PC-9 (cell line): ENCODE measurements around the gene HINT1. TPM values are rescaled to one million over a fixed set of nuclear protein-coding genes. Genes with fewer than 3 reads are reported as not detected.

Experiments used
- BruUV-seq: library from RNA; stranded (reverse); fragments of 400-500 nt; replicated peaks from 2 replicates; lab custom pipeline; 2021; lab: Mats Ljungman, UMichigan
- CTCF ChIA-PET: fragments of 300-600 bp; sonication (Branson Sonifier 250); formaldehyde crosslinking; loops from one replicate; lab custom pipeline; 2022; ENCODE audit warnings: antibody characterized with exemption; lab: Charles Lee
- POLR2A ChIA-PET: fragments of 300-600 bp; sonication (Branson Sonifier 250); formaldehyde crosslinking; loops from one replicate; lab custom pipeline; 2022; ENCODE audit warnings: antibody characterized with exemption; ENCODE audit not compliant: unreplicated experiment; lab: Charles Lee
- DNase-seq, 2 experiments: peaks; one replicate each; pipeline versions ENCODE4 v3.0.0 to v3.0.0-alpha.2; 2015 to 2022; ENCODE audit warnings: mixed read lengths in 1 of 2
- H2AFZ ChIP-seq: fragments of 200-600 bp; sonication (generic); 2 replicates; pipeline ENCODE4 v1.8.1; 2017; ENCODE audit warnings: antibody characterized with exemption
- H3F3A ChIP-seq: fragments of 200-600 bp; sonication (generic); 2 replicates; pipeline ENCODE4 v1.8.1; 2017; ENCODE audit warnings: antibody characterized with exemption, mild to moderate bottlenecking, low read depth; ENCODE audit not compliant: insufficient read depth
- H3K27ac ChIP-seq: fragments of 200-600 bp; sonication (generic); 2 replicates; pipeline ENCODE4 v1.6.1; 2016; ENCODE audit warnings: mixed run types
- H3K27me3 ChIP-seq: fragments of 200-600 bp; sonication (generic); 2 replicates; pipeline ENCODE4 v1.6.1; 2016; ENCODE audit warnings: low read depth, mixed run types; ENCODE audit not compliant: insufficient read depth
- H3K36me3 ChIP-seq: fragments of 200-600 bp; sonication (generic); 2 replicates; pipeline ENCODE4 v1.6.1; 2016; ENCODE audit warnings: low read depth, mixed run types
- H3K4me1 ChIP-seq: fragments of 200-600 bp; sonication (generic); replicated peaks from 2 replicates; pipeline ENCODE4 v1.6.1; 2016; ENCODE audit warnings: mixed run types; ENCODE audit not compliant: insufficient read depth
- H3K4me2 ChIP-seq: fragments of 200-600 bp; sonication (generic); 2 replicates; pipeline ENCODE4 v1.6.1; 2017; ENCODE audit warnings: mixed run types
- H3K4me3 ChIP-seq: fragments of 200-600 bp; sonication (generic); 2 replicates; pipeline ENCODE4 v1.6.1; 2016; ENCODE audit warnings: mixed run types
- H3K79me2 ChIP-seq: fragments of 200-600 bp; sonication (generic); 2 replicates; pipeline ENCODE4 v1.6.1; 2017; ENCODE audit warnings: low read depth, mixed run types
- H3K9me2 ChIP-seq: fragments of 200-600 bp; sonication (generic); 2 replicates; pipeline ENCODE4 v1.8.1; 2017; ENCODE audit warnings: mild to moderate bottlenecking; ENCODE audit not compliant: insufficient read depth
- H3K9me3 ChIP-seq: fragments of 200-600 bp; sonication (generic); 2 replicates; pipeline ENCODE4 v1.8.1; 2016; ENCODE audit warnings: low read depth; ENCODE audit not compliant: insufficient read depth
- H4K20me1 ChIP-seq: fragments of 200-600 bp; sonication (generic); 2 replicates; pipeline ENCODE4 v1.8.1; 2017; ENCODE audit not compliant: insufficient read depth
- EZH2 ChIP-seq: fragments of 200-600 bp; sonication (generic); IDR thresholded peaks from 2 replicates; pipeline ENCODE4 v1.8.0; 2017; ENCODE audit warnings: antibody characterized with exemption, low read depth
- intact Hi-C: fragments of 100-400 bp; cut with micrococcal nuclease; formaldehyde crosslinking; loops from one replicate; pipeline ENCODE4 v1.10.0; 2022; ENCODE audit not compliant: unreplicated experiment
- total RNA-seq: library from RNA; stranded (reverse); gene quantifications from 2 replicates; pipeline ENCODE4 v1.2.3, GENCODE V29; 2021
- TF ChIP-seq, protein P1 (sequence below): fragments of 200-600 bp; sonication (generic); conservative IDR thresholded peaks from 2 replicates; pipeline ENCODE4 v1.6.1; 2017; ENCODE audit warnings: mixed run types, antibody characterized with exemption, mild to moderate bottlenecking, moderate library complexity

Gene HINT1
- total RNA-seq, 1 experiment from 2014 or later = 262 TPM

- Histone ChIP-seq H3K4me2 (no peak overlapping the region), H3K9me2 (no peaks in the 10 kb centered on the region; the same call in 1 of the 2 replicates), H3K27me3 (no peaks in the 10 kb centered on the region), H4K20me1 (no peaks in the 10 kb centered on the region), H3K27ac (no peak overlapping the region), H3K36me3 (no peaks in the 10 kb centered on the region), H2AFZ (no peak overlapping the region), H3K4me1 (no peaks in the 10 kb centered on the region), H3K9me3 (0 out of 2 replicates have a peak, but pooled peaks cover 2% of the 10 kb centered on the region), H3F3A (no peaks in the 10 kb centered on the region), H3K79me2 (no peaks in the 10 kb centered on the region), H3K4me3 (no peak overlapping the region)
- TF ChIP-seq, protein P1, sequence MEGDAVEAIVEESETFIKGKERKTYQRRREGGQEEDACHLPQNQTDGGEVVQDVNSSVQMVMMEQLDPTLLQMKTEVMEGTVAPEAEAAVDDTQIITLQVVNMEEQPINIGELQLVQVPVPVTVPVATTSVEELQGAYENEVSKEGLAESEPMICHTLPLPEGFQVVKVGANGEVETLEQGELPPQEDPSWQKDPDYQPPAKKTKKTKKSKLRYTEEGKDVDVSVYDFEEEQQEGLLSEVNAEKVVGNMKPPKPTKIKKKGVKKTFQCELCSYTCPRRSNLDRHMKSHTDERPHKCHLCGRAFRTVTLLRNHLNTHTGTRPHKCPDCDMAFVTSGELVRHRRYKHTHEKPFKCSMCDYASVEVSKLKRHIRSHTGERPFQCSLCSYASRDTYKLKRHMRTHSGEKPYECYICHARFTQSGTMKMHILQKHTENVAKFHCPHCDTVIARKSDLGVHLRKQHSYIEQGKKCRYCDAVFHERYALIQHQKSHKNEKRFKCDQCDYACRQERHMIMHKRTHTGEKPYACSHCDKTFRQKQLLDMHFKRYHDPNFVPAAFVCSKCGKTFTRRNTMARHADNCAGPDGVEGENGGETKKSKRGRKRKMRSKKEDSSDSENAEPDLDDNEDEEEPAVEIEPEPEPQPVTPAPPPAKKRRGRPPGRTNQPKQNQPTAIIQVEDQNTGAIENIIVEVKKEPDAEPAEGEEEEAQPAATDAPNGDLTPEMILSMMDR = peak; percentile 5; the same call in 1 of the 2 replicates
- TF ChIP-seq EZH2 = no peak
- ChIA-PET CTCF (no interaction called here), POLR2A (no interaction called here)
- no peak for DNase-seq
- BruUV-seq = no TSS peak
- intact Hi-C loops = loop anchor here (1.0 to 5.0 kb wide), 4 partner anchors 307 to 1339 kb away; partner anchors contain the start of gene CHSY3
Measured at GRCh38 chr5:131110256-131110594, 54.8 kb downstream of the HINT1 start.

- H2AFZ ChIP-seq = no peak overlapping the region
- peak in 1 of 2 experiments; percentile 11 for DNase-seq
- H3K4me1 ChIP-seq = no peaks in the 10 kb centered on the region
- no peaks in the 10 kb centered on the region for H4K20me1 ChIP-seq
- TF ChIP-seq, protein P1 = peak; percentile 86
- TF ChIP-seq EZH2 = no peak
- H3K27ac ChIP-seq = no peak overlapping the region
- H3K9me3 ChIP-seq = 0 out of 2 replicates have a peak, but pooled peaks cover 2% of the 10 kb centered on the region
- POLR2A ChIA-PET = no interaction called here
- no peak overlapping the region for H3K4me2 ChIP-seq
- H3K36me3 ChIP-seq = no peaks in the 10 kb centered on the region
- no peaks in the 10 kb centered on the region for H3K27me3 ChIP-seq
- no peak overlapping the region for H3K4me3 ChIP-seq
- intact Hi-C loops = loop anchor here (1.0 to 5.0 kb wide), 4 partner anchors 308 to 1338 kb away; partner anchors contain the start of gene CHSY3
- BruUV-seq = no TSS peak
- no peaks in the 10 kb centered on the region for H3K79me2 ChIP-seq
- H3F3A ChIP-seq = no peaks in the 10 kb centered on the region
- no peaks in the 10 kb centered on the region; the same call in 1 of the 2 replicates for H3K9me2 ChIP-seq
- CTCF ChIA-PET = interaction anchor here (0.6 kb wide), 1 partner anchor 1939 kb away, joined by 4 read pairs; no protein-coding TSS in a partner anchor
Measured at GRCh38 chr5:131109540-131110255, 55.4 kb downstream of the HINT1 start.

Other genes starting within 250 kb of the HINT1 start
- 5.0 and 9.5 TPM in 2 replicates for gene LYRM7, start 5.7 kb upstream of the HINT1 start, total RNA-seq
- gene CDC42SE2, start 98.8 kb upstream of the HINT1 start, total RNA-seq = 27.3 and 32.8 TPM in 2 replicates